ENCODE data around the gene ANKFY1. TPM values are rescaled to one million over a fixed set of nuclear protein-coding genes. Genes with fewer than 3 reads are reported as not detected.

The ANKFY1 gene
- total and polyA plus RNA-seq, 11 donors, result 9.4 to 44.9 (median 23.9) TPM

DNA sequence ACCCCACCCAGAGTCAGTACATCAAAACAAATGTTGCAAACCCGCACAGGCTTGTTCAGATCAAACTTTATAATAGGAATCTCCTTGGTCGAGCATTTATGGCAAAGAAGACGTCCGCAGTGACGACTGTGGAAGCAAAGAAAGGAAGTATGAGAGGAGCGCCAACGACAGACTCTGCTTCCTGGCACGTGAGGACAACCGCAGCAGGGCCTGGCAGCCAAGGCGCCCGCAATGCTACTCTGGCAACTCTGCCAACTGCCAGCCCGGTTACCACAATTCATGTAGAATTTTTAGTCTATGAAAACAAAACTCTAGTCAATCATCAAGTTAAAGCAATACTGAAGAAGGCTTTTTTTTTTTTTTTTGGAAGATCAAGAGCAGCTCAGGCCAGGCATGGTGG, 96.0 kb downstream of the ANKFY1 start:
- WGBS, 4 donors, result 84 to 91% (median 87%) methylated on average over 12 of the region's 12 CpGs
- DNase-seq (no peak), ATAC-seq (peak in 1 of 4 donors; percentile 25)
- Histone ChIP-seq H3K27me3 (no peaks in the 10 kb centered on the region), H3K36me3 (peaks cover 6 to 92% (median 83%) of the 10 kb centered on the region in 9 donors), H3K4me3 (no peak overlapping the region), H3K4me1 (peaks cover 0 to 31% (median 14%) of the 10 kb centered on the region in 12 donors), H3K9me3 (no peaks in the 10 kb centered on the region), H3K27ac (peak overlapping the region in 1 of 12 donors; percentile 74)
- no peak for TF ChIP-seq POLR2A (IDR thresholded peaks at IDR 0.05)
- TF ChIP-seq, protein P1, sequence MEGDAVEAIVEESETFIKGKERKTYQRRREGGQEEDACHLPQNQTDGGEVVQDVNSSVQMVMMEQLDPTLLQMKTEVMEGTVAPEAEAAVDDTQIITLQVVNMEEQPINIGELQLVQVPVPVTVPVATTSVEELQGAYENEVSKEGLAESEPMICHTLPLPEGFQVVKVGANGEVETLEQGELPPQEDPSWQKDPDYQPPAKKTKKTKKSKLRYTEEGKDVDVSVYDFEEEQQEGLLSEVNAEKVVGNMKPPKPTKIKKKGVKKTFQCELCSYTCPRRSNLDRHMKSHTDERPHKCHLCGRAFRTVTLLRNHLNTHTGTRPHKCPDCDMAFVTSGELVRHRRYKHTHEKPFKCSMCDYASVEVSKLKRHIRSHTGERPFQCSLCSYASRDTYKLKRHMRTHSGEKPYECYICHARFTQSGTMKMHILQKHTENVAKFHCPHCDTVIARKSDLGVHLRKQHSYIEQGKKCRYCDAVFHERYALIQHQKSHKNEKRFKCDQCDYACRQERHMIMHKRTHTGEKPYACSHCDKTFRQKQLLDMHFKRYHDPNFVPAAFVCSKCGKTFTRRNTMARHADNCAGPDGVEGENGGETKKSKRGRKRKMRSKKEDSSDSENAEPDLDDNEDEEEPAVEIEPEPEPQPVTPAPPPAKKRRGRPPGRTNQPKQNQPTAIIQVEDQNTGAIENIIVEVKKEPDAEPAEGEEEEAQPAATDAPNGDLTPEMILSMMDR (IDR thresholded peaks at IDR 0.05), result no peak
- intact Hi-C loops (cut with DNase I), result no loop called here

DNA sequence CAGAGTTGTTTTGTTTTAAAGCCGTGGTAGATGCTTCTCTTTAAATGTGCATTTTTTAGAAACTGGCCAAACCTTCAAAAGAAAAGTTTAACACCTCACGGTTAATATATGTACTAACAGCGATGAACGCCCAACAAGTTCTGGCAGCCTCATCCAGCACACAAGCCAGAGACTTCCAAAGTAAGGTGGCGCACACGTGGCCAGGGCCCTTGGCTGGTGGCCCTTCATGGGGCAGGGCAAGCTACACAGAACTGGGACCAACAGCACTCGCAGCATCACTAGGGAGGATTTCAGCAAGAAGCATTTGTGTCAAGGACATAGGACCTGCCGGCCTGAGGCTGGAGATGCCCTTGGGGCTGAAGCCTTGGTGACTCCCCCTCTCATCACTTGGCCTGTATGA, 97.4 kb downstream of the ANKFY1 start:
- TF ChIP-seq, protein P1 (IDR thresholded peaks at IDR 0.05), result no peak
- no peak for TF ChIP-seq POLR2A (IDR thresholded peaks at IDR 0.05)
- Histone ChIP-seq H3K4me3 (no peak overlapping the region), H3K4me1 (peaks cover 0 to 45% (median 23%) of the 10 kb centered on the region in 12 donors), H3K36me3 (peaks cover 5 to 78% (median 69%) of the 10 kb centered on the region in 9 donors), H3K9me3 (no peaks in the 10 kb centered on the region), H3K27ac (no peak overlapping the region), H3K27me3 (no peaks in the 10 kb centered on the region)
- ATAC-seq, result peak in 3 of 4 donors; percentile 20 to 47 (median 36)
- no peak for DNase-seq
- intact Hi-C loops (cut with DNase I), result no loop called here
- 71 to 91% (median 86%) methylated on average over 8 of the region's 8 CpGs for WGBS, 4 donors

DNA sequence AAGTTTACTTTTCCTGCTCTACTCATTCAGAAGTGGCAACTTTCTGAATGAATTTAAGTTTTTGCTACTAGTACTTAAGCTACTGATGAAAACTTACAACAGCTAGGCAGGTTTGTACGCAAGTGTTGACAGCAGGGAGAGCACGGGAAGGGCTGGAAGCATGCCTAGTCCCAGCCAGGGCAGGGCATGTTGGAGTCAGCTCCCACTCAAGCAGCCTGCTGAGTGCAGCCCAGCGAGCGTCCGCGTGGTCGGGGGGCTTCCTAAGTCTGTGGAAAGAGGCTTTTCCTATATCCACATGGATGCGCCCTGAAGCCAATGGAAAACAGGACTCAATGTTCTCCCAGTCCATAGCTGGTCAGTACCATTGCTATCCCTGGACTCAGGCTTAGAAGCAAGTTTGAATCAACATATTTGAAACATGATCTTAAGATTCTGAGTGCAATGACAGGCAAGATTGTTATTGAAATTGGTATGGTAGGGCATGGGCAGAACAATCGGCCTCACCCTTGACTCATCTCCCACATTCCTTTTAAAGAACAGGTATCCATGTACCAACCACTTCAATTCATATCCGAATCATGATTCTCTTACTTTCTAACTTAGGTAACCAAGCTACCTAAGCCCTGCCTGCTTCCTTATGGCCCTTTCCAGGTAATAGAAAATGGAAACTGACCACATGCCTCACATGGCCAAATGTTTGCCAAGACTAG, 98.3 kb downstream of the ANKFY1 start:
- no peak for TF ChIP-seq POLR2A (IDR thresholded peaks at IDR 0.05)
- TF ChIP-seq, protein P1 (IDR thresholded peaks at IDR 0.05), result no peak
- intact Hi-C loops (cut with DNase I), result no loop called here

DNA sequence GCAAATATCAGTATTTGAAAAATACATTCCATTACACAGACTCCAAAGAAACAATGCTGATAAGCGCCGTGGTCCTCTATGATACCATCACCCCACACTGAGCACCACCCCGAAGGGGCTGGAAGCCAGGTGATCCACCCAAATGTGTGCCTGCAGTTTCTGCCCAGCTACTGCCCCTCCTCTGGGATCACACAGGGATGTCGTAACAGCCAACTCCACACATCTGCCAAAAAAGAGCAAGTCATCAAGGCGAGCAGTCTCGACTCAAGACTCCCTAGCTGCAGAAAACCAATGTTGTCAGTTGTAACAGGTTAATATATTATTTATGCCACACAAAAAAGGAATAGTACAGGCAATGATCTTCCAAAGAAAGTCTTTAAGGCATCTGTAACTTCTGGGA, 99.8 kb downstream of the ANKFY1 start:
- H3K36me3 ChIP-seq, result peaks cover 0 to 56% (median 48%) of the 10 kb centered on the region in 9 donors
- DNase-seq (no peak), ATAC-seq (peak in 2 of 4 donors; percentile 2 to 21)
- H3K4me3 ChIP-seq, result no peak overlapping the region
- no peak for TF ChIP-seq POLR2A (IDR thresholded peaks at IDR 0.05)
- TF ChIP-seq, protein P1 (IDR thresholded peaks at IDR 0.05), result no peak
- no peaks in the 10 kb centered on the region for H3K9me3 ChIP-seq
- H3K27me3 ChIP-seq, result no peaks in the 10 kb centered on the region
- WGBS, 4 donors, result 57 to 68% (median 63%) methylated on average over 6 of the region's 6 CpGs
- intact Hi-C loops (cut with DNase I), result no loop called here
- peaks cover 0 to 45% (median 24%) of the 10 kb centered on the region in 12 donors for H3K4me1 ChIP-seq
- no peak overlapping the region for H3K27ac ChIP-seq

More for the DNA sequence above, 98.3 kb downstream of the ANKFY1 start:
- Histone ChIP-seq H3K27ac (peak overlapping the region in 1 of 12 donors; percentile 12), H3K4me3 (no peak overlapping the region), H3K9me3 (no peaks in the 10 kb centered on the region), H3K27me3 (no peaks in the 10 kb centered on the region), H3K4me1 (peaks cover 0 to 45% (median 24%) of the 10 kb centered on the region in 12 donors), H3K36me3 (peaks cover 5 to 71% (median 59%) of the 10 kb centered on the region in 9 donors)
- 56 to 68% (median 60%) methylated on average over 9 to 10 of the region's 10 CpGs for WGBS, 4 donors
- ATAC-seq, result peak; percentile 71 to 81 (median 76)
- peak in 3 of 5 donors; percentile 53 to 76 (median 74) for DNase-seq
